GM21737 (cell line): ENCODE measurements around the gene SEMA3C.

ENCODE experiments used
- ATAC-seq: cut with Tn5 transposase; IDR thresholded peaks from one replicate; pipeline ENCODE4 v1.9.1; 2021; ENCODE audit warnings: mild to moderate bottlenecking, moderate library complexity; ENCODE audit not compliant: unreplicated experiment

The SEMA3C gene

DNA sequence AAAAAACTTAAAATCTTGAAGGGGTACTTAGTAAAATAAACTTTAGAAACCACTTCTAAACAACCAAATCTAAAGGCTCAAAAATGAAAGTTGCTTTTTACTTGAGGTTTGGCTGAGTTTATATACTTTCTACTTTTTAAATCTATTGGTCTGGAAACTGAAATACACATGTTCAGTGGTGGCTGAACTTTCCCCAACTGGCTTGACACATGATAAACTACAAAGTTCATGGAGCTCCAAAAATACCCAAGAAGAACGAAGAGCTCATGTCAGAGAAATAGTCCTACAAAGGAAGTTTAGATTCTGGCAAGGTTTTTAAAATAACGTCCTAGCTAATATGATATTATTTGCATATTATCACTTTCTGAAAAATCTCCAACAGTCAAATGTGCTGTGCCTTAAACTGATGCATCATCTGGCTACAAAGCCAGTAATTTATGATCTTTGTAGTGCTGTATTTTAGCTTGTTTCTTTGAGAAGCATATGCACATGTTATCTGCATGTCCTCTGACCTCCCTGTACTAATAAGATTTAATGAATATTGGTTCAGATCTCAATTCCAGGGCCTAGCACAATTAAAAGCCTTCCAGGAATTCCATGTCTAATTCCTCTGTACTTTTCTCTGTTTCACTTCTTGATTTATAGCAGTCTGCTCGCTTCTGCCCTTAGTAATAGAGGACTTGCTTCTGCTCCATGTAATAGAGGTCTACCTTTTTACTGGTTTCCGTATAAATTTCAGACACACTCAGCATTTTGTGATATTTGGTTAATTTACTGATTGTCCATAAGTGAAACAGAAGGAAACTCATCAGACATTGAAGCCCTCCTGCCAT lies 28.2 kb downstream of the SEMA3C start:
- no peak for ATAC-seq

DNA sequence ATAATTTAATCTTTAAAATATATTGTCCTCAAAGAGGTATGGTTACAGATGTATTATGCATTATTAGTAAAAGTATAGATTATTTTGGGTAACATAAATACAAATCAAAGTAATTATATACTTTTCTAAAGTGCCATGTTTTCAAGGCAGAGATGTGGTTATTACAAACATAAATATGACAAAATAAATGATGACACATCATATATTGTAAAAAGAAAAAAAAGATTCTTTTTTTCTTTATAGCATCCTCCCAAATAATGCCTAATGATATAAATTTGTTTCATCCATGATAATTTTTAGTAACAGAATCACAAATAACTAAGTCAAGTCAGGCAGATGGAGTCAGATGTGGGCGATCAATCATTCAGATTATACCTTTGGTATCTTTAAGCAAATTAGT lies 29.3 kb downstream of the SEMA3C start:
- ATAC-seq: no peak

DNA sequence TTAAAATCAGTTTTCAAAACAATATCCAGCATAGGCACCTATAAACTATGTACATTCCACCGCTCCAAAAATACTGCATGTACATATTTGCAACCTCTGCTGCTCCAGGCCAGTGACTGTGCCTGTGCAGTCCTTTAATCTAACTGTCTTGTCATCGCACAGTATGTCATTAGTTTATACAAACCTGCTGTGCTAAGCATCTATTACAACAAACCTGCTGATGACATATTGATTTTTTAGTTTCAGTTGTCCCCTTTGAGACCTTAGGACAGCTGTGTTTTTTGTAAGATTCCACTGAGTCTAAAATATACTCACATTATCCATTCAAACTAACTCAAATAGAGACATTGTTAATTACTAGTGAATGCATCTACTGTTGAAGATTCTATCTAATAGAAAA lies 33.1 kb downstream of the SEMA3C start:
- ATAC-seq: no peak

DNA sequence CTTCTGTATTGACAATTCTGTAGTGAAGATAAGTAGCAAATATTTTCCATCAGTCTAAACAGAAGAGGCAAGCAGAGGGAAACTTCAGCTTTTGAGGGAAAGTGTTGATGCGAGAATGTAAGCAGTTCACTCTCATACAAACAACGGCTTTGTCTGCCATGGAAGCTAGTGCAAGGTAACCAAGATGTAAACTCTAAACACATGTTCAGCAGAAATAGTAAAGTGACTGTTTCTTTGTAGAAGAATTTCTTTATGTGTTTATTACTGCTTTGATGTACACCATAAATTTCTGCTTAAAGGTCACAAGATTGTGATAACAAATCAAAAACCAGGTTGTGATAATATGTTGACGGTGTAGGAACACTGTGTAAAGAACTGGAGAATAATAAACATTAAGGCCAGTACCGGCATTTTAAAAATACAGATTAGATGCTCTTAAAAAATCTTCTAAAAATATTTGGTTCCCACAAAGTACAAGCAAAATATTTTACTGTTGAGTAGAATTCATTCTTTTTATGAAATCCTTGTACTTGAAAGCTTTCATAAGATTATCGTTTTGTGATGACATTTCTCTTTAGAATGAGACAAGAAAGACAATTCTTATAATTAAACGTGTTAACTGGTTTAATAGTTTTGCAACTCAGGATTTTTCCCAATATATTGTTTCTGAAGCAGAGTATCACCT lies 34.2 kb downstream of the SEMA3C start:
- no peak for ATAC-seq

DNA sequence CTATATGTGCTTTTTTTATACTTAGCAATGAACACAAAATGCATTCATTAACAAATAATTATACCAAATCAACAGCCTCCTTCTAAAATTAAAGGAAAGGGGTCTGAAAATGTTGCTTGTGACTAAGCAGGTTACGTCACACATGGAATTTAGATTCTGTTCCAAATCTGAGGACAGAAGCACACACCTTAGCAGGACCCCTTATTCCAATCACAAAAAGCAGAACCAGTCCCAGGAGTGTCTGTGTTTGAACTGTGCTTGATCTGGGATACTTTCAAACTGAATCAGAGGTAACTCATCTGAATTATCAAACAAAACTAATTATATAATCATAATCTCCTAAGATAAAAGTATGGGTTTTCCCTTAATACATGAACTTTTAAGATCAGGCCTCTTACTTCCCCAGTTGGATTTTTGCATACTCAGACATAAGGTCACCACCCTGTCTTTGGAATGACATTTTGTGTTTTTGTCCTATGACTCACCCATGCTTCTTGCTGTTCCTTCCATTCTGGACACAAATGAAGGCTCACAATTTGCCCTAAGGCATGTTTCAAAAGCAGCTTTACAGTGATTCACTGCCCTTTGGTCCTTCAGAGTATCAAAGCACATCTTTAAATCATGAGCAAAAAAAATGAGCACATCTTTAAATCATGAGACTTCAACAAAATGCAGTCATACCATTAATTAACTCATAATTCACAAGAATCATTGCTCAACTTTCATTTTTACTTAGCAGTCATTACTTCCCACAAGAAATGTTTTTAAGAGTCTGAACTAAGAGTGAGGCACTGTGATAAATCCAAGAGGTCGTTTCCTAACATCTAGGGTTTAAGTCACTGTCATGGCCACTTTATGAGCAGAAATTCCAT lies 35.5 kb downstream of the SEMA3C start:
- no peak for ATAC-seq

DNA sequence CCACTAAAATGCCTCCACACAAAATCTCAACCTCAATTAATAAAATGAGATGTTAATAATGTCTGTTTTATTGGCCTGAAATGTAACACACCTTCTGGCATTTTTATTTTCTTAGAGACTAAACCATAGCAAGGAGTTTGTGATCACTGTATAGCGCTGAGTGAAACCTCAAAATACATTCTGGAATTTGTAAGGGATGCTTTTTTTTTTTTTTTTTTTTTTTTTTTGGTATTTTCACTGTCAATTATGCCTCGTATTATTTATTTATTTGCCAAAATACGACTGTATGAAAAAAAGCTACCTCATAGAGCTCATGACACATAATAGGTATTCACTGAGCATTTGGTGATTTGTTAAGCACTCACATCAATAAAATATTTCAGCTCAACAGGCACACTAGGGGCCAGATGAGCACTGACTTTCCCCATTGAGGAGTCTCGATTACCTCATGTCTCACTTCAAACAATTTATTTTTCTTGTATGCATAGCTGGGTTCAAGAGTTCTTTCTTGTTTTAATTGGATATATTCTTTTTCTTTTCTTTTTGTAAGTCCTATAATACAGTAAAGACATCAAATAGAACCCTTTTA lies 36.5 kb downstream of the SEMA3C start:
- ATAC-seq: no peak

DNA sequence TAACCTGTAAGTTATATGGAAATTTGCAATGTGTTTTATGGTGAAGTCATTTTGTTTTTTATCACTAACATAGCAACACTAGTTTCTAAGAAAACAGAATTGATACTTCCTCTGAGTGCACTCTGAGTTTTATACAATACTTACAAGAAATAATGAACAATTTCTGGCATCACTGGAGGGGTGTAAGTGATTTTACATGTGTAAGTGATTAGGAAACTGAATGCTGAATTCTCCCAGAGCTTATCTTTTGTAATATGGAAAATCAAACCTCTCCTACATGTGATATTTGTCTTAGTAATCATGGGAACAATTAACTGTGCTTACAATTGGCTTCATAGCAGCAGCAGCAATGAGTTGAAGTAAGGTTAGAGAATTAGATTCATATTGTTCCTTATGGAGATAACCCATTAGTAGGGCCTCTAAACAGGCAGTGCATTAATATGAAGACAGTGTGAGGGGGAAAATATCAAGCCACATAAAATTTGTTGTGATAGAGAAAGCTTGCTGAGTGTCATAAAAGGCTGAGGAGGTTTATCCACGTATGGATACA lies 37.4 kb downstream of the SEMA3C start:
- no peak for ATAC-seq

DNA sequence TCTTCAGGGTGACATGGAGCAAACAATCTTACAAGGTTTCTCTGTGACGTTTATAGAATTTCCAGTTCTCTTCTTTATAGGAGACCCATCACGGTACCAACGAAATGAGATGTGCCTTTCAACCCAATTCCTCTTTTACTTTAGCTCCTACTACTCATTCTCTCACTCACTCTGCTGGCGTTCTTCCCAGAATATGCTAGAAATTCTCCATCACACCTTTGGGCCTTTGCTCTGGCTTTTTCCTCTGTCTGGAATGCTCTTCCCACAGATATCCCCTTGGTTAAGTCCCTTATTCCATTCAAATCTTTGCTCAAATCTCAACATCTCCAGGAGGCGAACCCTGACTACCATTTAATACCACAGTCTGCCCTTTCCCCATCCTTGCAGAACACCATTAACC lies 39.0 kb downstream of the SEMA3C start:
- ATAC-seq: no peak

DNA sequence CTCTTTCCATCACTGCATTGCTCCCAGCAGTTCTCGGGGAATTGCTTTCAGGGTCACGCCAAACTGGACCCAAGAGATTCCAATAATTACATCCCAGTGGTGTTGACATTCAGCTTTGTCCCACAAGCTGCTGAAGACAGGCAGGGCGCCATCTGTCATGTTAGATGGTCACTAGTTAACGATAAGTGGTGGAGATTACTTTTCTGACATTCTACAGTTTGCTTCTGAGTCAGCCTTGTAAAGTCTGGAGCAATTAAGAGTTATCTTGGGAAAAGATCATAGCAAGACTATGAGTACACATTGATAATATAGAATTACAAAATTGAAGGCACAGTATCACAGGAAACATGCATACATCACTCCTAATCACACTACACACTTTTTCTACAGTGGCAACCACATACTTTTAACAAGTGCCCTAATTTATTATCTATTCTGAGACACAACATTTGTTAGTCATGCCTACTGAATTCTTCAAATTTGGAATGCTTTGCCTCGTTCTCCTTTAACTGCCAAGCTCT lies 41.9 kb downstream of the SEMA3C start:
- no peak for ATAC-seq

DNA sequence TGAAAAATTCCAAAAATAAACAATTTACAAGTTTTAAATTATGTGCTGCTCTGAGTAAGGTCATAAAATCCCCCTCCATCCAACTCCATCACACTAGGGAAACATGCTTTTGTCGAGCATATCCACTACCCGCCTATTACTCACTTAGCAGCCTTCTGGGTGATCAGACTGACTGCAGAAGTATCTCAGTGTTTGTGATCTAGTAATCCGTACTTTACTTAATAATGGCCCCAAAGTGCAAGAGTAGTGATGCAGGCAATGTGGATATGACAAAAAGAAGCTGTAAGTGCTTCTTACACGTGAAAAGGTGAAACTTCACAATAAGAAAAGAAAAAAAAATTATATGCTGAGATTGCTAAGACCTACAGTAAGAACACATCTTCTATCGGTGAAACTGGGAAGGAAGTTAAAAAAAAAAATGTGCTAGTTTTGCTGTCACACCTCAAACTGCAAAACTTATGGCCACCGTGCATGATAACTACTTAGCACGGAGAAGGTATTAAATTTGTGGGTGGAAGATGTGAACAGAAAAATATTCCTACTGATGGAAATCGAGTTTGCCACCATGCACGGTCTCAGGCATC lies 43.2 kb downstream of the SEMA3C start:
- no peak for ATAC-seq

DNA sequence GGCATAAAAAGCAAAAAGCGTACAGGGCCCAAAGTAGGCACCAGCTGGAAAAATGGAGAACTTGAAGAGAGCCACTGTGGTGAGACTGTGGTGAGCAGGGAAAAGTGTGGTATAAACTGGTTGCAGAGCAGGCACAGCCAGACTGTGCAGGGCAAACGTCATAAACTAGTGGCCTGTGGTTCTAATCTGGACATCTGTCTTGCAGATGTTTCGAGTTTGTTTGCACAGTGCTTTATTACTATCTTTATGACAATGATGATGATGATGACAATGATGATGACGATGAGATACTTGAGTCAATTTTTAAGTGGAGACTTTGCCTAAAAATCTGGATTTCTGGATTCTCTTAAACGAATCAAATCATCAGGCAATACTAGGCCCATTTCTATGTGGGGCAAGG lies 45.7 kb downstream of the SEMA3C start:
- ATAC-seq: no peak

DNA sequence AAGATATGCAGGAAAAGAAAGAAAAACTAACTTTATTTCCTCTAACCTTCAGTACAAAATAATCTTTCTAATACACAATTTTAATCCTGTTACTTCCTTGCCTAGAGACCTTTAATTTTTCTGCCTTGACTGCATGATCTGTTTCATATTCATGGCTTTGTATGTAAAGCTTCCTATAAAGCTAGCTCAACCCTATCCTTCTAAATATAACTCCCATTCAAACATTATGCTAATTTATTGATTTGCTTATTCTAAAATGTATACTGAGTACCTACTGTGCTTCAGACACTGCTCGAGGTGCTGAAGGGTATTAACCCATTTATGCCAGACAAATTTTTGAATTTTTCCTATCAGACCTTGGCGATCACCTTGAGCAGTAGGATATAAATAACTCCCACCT lies 47.6 kb downstream of the SEMA3C start:
- ATAC-seq: no peak

DNA sequence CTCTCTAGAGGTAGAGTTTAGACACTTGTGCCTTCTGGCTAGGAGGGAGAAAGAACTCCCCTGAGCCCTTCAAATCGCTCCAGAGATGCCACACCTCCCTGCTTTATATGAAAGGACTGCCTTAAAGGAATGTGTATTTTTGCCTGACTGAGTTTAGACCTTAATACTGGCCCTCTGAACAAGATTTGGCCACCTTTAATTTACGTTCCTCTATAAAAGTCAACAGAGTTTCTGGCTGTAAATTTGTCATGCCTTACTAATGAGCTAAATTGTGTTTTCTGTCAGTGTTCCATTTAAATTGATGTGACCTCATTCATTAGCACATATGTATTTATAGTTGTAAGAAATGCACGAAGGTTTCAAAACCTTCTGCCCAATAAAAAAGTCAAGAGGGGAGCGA lies 48.0 kb downstream of the SEMA3C start:
- ATAC-seq: no peak

DNA sequence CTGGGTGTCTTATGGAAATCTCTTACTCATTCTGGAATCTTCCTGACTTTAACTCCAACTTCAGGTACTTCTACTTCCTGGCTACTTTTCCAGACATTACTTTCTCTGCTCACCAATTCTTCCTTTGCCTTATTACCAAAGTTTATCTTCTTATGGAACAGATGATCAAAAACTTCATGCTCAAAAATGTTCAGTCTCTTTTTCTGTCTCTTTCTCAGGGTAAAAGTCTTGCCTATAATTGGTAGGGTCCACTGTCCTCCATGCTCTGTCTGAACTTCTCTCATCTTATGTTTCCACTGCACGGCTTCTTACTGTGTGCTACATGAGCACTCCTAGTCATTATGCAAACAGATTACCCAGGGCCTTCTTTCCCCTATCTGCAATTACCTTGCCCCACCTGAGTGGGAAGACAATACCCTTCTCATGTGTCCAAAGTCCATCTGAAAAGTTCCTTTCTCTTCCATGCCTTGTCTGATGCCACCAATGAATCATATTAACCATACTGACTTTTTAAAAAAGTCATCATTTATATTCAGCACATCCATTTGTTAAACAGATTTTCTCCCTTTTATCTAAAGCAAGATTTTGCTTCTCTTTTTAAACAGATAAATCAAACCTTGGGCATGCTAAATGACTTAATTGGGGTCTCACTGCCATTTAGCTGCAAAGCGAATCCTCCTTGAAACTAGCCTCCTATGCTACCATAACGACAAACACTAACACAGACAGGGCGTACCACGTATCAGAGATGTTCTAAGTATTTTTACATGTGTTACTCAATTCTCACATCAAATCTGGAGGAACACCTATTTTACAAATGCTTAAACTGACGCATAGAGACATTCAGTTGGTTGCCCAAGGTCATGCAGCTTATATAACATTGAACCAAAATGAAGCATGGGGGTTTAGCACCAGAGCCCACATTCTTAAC lies 48.8 kb downstream of the SEMA3C start:
- no peak for ATAC-seq

DNA sequence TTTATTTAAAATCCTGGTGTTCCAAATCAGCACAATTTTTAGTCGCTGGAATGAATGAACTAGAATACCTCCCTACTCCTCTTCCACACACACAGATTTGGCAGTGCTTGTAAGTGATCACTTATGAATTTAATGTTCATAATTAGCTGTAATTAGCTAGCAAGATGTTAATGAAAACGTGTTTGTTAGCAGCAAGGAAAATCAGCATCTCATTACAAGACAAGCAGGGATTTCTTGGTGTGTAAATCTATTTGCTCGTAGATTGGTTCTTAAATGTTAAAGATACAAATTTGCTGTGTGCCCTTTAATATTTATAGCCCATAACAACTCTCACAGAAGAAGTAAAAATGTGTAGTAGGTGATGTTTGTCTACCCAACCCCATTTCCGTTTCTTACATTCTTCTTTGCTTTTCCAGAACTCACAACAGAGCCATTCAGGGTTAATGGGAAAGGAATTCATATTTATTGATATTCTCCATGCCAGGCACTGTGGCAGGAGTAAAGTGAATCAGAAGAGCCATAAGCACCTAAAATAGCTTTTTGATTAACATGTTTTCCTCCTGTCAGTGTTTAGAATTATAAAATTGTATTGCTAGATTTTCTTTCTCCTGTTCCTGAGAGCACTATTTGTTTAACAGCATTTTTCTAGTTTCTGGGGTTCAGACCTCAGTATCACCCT lies 49.6 kb downstream of the SEMA3C start:
- no peak for ATAC-seq

DNA sequence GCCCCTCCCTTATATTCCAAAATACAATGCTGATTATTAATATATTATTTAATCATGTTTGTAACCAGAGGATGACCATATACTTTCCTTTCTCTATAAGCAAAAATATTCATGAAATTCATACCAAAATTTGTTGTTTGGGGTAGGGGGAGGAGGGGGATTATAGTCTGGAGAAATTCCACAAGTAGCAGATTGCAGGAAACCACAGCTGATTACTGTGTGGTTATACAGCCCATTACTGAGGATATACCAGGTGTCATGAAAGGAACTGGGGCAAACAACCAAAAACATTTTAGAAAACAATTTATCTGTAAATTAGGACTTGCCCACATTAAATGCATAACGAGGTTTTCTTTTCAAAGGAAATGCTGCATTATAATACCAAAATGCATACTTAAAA lies 50.3 kb downstream of the SEMA3C start:
- no peak for ATAC-seq

DNA sequence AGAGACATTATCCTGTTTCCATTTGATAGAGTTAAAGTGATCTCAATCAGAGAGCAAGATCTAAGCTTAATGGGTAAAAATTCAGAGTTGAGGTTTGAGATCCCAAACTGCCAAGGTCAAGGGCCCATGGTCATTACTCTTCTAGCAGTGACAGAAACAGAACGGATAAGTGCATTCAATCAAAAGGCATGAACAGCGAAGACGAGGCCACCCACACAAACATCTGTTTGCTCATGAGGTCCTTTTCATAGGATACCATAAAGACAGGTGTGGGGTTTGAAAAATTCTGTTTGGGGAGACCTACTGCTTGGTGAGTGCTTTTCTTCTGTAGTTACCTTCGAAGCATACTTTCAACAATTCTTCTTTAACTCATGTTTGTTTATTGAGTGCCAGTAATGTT lies 58.3 kb downstream of the SEMA3C start:
- no peak for ATAC-seq

DNA sequence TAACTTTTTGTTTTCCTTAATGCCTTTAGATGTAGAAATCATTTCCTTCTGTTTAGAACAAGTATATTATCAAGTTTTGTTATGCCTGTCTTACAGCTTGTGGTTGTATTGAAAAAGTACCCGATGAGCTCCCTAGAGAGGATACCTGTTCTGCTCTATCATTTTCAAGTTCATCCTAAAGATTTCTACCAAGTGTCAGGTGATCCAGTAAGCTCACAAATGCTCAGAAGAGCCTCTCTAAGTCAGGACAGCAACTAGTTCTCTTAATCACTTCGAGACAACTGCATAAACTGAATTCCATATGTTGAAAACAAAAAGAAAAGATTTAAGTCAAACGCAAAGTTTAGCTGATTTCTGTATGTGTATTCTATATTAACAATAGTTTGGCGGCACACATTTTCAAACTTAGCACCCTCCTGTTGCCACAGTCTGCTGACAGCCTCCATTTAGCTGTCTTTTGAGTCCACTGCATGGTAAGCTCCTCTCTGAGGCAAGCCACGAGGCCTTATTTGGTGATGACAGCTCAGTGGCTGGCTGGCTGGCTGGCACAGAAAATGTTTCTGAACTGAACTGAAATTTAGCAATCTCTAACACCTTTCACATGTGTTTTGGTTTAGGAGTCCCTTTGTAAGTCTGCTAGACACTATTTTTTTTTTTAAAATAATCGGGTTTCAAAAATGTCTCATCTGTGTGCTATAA lies 59.4 kb downstream of the SEMA3C start:
- no peak for ATAC-seq
